NCI-H2171 treated with DMSO at 0.1 percent for 48 hours (cell line): ENCODE data around the gene HTR3C.
"Not testable (repeated sequence)": the region's sequence is repeated elsewhere in the genome, so short reads cannot be mapped to it uniquely, and the experiment has no call there.

Experiments used
- DNase-seq: peaks from one replicate; lab custom pipeline; 2025; lab: John Stamatoyannopoulos, UW

Gene HTR3C, protein sequence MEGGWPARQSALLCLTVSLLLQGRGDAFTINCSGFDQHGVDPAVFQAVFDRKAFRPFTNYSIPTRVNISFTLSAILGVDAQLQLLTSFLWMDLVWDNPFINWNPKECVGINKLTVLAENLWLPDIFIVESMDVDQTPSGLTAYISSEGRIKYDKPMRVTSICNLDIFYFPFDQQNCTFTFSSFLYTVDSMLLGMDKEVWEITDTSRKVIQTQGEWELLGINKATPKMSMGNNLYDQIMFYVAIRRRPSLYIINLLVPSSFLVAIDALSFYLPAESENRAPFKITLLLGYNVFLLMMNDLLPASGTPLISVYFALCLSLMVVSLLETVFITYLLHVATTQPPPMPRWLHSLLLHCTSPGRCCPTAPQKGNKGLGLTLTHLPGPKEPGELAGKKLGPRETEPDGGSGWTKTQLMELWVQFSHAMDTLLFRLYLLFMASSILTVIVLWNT

DNA sequence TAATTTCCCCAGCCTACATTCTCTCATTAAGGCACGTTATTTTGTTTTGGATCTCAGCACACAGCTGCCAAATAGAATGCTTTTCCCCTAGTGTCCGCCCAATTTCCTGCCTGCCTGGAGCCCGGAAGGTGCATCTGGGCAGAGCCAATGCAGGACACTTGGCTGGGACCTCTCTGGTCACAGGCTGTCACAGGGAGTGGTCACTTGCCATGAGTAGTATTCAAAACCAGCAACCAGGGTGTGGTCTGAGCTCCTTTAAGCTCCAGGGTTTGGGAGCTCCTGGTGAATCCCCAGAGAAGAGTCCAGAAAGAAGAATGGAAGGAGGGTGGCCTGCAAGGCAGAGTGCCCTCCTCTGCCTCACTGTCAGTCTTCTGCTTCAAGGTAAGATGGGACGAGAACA, at the start of gene HTR3C:
TSS of gene HTR3C (plus strand) at position 281 of the 400 bp plus-strand sequence. CDS start at position 315, 34 bp downstream.
- no peak for DNase-seq

DNA sequence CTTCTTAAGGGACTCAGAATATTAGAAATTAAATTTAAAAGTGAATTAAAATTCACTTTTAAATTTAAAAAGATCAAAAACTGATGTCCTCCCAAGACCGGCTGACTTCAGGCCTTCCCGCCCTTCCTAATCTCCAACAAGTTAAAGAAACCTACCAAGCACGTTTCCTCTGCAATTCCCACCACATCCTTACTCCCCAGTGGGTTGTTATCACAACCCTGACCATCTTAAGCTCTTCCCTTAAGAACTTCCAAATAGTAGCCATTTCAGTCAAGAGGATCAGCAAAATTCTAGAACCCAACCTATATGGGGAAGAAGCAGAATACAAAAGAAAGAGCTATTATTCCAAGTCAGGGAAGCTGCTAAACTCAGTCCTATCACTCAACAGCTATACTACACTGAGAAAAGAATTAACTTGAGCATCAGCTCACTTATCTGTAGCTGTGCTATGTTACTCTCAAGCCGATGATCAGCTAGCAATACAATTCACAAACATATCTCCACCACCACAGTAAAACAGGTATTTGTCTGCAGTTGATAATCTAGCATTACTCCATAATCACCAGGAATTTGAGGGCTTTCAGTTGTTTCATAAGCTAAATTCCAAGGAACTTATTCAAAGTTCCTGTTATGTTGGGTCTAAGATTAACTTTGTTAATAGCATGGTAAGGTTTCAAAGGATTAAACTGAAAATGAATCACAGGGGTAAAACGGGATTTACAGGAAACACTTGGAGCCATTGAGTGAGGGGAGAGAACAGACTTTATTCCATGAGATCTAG, 49.5 kb upstream of the HTR3C start:
- no peak for DNase-seq

DNA sequence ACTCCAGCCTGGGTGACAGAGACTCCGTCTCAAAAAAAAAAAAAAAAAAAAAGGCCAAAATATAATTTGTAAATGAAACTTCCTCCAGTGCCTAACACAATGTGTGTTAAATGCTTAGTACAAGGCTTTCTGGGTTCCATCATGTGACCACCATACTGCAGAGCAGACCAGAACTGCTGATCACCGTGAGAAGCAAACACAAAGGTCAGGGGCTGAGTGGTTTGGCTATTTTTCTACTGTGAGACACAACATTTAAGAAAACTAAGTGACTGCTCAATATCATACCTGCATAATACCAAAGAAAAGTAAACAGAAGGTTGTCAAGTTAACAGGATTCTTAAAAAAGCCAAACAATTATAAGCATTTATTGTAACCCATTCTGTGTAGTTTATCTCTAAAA, 48.4 kb upstream of the HTR3C start:
- DNase-seq, result no peak

DNA sequence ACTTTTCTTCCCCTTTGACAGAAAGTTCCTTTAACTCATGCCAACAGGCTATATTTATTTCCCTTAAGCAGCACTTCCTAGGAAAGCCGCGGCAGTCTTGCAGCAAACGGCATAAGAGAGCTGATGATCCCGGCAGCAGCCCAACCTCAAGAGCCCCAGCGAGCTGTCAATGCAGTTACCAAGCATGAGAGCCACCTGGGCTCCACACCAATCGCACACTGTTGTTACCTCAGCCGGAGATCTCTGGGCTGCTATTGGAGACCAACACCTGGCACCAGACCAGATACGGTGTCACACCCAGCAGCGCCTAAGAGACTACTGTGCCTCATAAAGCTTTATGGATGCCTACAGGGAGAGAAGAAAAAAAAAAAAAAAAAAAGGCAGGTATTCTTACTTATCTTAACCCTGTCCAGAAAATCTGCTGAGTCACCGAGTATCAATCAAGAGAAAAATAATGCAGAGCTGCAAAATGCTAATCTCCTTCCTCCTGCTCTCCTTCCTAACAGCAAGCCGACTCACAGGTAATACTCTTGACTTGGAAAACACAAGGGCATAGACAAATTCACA, 46.8 kb upstream of the HTR3C start:
- peak; percentile 99 for DNase-seq

DNA sequence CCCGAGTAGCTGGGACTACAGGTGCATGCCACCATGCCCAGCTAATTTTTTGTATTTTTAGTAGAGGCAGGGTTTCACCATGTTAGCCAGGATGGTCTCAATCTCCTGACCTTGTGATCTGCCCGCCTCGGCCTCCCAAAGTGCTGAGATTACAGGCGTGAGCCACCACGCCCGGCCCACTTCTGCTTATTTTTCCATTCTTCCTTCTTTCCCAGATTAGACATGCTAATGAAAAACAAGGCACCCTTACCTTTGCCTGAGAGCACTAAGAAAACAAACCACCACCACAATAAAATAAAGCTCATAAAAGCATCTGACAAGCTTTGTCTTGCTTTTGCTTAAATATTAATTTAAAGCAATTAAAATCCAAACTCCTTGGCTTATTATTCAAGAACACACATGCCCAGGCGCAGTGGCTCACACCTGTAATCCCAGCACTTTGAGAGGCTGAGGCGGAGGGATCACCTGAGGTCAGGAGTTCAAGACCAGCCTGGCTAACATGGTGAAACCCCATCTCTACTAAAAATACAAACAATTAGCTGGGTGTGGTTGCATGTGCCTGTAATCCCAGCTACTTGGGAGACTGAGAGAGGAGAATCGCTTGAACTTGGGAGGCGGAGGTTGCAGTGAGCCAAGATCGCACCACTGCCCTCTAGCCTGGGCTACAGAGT, 45.6 kb upstream of the HTR3C start:
- not testable (repeated sequence) for DNase-seq

DNA sequence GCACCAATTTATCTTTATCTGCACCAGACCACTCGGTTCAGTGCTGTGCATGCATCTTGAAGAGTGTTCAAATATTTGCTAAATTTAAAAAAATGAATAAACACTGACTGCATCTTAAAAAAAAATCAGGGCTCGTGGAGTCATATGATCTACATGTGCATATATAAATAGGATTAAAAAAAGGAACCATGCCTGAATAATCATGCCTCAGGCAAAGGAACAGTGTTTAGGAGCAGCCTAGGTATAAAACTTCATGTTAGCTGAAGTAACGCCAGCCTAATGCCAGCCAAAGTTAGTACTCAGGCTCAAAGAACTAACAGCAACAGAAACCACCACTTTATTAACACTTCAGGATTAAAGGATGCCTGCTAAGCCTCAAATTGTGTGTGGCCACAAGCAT, 44.7 kb upstream of the HTR3C start:
- DNase-seq, result no peak

DNA sequence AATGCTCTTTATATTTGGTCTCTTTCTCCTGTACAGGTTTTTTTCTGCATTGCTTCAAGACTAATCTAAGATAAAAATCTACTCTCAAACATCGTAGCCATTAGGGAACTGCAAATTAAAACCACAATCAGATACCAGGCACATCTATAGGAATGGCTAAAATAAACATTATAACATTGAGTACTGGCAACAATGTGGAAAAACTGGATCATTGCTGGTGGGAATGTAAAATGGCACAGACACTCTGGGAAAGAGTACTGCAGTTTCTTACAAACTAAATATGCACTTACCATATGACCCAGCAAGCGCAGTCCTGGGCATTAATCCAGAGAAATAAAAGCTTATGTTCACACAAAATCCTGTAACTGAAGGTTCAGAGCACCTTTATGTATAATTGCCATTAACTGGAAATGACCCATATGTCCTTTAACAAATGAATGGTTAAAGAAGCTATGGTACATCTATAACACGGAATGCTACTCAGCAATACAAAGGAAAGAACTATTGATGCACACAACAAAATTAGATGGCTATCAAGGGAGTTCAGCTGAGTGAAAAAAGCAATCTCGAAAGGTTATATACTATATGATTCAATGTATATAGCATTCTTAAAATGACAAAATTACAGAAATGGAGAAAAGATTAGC, 41.5 kb upstream of the HTR3C start:
- no peak for DNase-seq

DNA sequence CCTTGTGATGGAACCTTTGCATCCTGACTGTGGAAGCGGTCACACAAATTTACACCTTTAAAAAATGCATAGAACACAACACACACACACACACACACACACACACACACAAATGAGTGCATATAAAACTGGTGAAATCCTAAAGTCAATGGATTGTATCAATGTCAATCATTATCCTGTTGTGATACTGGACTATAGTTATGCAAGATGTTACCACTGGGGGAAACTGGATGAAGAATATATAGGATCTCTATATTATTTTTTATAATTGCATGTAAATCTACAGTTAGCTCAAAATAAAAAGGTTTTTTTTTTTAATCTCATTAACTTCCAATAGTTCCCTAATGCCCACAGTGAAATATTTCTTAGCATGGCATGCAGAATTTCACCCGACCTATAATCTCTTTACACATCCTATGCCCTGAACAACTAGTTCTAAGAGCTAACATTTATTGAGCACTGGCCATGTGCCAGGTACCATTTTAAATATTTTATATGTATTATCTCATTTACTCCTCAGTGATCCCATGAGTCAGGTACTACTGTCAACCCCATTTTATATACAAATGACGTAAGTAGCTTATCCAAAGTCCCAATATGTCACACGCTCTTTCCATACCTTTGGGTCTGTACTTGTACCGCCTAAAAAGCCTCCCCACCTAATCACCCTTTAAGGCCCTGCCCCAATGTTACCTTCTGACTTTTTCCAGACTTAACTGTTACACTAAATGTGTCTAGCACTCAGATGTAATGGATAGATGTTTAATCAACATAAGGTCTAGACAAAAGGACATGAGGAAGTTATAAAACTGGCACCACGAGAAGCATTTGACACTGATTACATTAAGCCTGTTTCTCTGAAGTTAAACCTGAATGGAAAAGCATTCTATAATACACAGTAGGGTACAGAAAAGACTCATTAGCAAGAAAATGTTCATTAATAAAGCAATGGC, 40.6 kb upstream of the HTR3C start:
- DNase-seq, result no peak

DNA sequence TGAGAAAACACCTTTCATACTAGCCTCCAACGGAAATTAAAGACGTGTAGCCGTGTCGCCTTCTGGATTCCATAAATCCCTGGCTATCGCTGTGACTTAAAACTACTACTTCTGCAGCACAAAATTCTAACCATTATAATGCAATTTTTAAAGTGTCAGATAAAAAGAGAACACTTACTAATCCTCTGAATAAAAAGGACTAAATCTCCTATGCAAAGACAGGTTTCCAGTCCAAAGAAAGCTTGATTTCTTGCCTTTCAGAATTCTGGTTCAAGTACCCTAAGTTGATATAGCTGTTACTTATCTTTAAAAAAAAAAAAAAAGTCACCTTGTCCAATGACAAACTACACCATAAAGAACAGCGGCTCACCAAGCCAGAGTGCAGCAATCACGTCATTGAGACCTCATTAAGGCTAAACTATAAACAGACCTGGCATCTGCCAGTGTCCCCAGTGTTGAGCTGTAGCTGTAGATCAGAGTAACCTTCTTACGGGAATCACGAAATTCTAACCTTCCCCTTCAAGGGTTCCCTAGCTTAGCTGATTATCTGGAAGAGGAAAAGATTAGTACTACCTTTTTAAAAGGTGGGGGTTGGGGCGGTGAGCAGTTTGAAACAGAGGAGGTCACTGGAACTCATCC, 37.3 kb upstream of the HTR3C start:
- peak; percentile 82 for DNase-seq

DNA sequence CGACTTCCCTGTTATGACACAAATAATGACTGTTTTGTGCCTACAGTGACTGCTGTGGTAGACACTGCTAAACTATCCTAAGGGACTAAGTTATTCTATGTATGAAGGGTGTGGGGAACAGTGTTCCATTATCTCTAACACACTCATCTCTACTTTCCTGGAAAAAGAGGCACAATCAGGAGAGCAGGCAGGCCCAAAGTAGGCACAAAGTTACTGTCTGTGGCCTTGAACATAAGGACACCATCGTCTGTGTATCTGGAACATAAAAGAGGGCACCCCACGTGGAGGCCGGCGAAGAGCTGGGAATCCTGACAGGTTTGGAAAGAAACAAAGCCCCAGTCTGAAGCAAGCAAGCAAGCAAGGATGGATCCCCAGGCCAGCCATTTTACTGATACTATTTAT, 36.7 kb upstream of the HTR3C start:
- DNase-seq, result no peak

DNA sequence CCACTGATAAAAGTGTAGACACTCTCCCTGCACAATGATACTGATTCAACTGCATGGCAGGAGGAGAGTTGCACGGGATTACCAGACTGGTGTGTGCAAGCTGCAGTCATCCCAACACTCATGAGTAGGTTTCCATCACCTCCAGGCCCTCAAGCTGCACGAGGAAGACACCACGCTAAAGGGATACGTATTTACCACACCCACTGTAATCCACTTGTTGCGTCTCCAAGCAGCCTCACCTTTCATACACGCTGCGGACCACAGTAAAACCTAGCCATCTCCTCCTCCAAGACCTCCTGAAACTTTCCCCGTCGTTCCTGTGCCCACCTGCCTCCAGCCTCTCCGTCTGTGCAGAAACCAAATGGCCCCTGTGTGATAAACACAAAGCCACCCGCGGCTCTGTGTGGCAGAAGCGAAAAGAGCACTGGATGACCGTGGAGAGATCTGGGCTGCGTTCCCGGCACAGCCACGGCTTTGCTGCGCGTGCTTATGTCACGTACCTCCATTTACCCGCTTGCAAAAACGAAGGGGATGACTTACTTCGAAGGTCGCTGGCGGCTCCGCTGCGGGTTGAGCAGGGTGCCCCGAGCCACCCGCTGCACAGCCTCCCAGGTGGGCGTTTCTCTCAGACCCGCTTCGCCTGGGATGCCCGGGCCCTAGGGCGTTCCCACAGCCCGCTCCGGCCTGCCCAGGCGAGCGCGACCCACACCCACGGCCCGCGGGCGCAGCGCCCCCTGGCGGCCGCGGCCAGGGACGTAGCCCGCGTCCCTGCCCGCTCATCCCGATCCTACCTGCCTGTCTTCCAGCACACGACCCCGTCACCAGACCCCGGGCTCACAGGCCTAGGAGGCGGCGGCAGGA, 35.8 kb upstream of the HTR3C start:
- peak; percentile 53 for DNase-seq

DNA sequence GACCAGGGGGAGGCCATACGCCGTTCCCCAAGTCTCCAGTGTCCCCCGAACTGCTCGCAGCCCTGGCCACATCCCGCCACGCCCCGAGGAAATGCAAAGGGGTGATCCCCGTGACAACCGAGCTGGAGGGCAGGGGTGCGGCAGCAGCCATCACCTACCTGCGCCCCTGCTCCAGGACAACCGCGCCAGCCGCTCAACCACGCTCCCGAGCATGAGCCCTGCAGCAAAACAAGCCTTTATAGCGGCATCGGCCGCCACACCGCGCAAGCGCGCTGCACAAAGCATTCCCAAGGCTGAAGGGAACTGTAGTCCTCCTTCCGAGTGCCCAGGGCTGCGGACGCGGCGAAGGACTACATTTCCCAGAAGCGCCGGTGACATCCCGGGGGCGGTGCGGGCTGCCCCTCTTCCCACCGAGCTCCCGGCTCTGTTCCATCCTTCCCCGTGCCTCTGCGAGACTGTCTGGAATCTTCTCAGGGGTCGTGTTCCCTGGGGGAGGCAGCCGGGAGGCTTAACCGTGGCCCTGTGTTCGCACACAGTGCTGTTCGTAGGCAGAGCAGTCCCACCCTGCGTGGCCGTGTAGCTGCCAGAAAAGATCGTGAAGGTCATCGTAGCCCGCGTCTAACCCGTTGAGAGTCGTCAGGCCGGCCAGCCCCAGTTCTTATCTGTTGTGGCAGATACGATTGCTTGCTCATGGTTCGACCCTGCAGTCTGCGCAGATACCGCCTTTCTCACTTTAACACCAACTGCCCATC, 35.0 kb upstream of the HTR3C start, which contains the start of gene ABCC5:
TSS of gene ABCC5 (minus strand) at position 213 of the 752 bp plus-strand sequence. CDS start 3,492 bp downstream, outside the sequence.
- DNase-seq, result peak; percentile 98

DNA sequence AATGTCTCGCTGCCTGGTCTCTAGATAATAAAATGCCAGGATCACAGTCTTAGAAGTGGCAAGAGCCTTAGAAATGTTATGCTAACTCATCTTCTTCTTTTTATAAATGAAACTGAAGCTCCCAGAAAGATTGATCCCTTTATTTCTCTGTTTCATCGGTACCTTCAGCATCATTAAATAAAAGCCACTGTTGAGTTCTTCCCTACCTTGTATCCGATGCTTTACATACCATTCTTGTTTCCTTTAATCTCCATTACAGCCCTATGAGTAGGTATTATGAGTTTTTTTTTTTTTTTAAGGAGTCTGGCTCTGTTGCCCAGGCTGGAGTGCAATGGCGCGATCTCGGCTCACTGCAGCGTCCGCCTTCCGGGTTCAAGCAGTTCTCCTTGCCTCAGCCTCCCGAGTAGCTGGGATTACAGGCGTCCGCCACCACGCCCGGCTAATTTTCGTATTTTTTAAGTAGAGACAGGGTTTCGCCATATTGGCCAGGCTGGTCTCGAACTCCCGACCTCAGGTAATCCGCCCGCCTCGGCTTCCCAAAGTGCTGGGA, 34.3 kb upstream of the HTR3C start:
- no peak for DNase-seq

DNA sequence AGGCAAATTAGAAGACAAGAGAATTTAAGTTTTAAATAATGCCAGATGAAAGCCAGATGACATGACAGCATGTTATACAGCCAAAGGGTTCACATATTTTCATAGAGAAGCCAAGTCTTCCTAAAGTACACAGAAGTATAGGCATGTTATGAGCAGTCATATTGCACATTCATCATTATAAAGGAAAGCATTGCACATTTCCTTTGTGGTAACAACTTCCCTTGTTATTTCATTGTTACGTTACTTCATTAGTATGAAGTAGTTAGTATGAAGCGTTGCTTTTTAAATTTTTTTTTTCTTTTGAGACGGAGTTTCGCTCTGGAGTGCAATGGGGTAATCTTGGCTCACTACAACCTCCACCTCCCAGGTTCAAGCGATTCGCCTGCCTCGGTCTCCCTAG, 30.5 kb upstream of the HTR3C start:
- no peak for DNase-seq

DNA sequence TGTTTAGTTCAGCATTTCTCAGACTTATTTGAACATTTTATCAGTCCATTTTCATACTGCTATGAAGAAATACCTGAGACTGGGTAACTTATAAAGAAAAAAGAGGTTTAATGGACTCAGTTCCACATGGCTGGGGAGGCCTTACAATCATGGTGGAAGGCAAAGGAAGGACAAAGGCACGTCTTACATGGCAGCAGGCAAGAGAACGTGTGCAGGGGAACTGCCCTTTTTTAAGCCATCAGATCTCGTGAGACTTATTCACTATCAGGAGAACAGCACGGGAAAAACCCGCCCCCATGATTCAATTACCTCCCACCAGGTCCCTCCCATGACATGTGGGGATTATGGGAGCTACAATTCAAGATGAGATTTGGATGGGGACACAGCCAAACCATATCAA, 27.6 kb upstream of the HTR3C start:
- DNase-seq, result not testable (repeated sequence)

DNA sequence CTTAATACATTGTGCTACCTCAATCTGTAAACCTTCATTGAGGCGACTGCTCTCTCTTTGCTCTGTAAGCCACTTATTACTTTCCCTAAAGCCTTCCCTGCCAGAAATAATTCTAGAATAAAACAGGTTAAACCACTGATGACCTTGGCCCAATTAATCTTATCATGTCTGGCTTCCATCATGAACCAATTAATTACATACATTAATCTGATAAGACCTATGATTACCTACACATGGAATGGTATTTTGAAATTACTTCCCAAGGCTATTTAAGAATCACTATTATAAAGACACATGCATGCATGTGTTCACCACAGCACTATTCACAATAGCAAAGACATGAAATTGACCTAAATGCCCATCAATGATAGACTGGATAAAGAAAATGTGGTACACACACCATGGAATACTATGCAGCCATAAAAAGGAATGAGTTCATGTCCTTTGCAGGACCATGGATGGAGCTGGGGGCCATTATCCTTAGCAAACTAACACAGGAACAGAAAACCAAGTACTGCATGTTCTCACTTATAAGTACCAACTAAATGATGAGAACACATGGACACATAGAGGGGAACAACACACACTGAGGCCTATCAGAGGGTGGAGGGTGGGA, 24.5 kb upstream of the HTR3C start:
- DNase-seq, result not testable (repeated sequence)

DNA sequence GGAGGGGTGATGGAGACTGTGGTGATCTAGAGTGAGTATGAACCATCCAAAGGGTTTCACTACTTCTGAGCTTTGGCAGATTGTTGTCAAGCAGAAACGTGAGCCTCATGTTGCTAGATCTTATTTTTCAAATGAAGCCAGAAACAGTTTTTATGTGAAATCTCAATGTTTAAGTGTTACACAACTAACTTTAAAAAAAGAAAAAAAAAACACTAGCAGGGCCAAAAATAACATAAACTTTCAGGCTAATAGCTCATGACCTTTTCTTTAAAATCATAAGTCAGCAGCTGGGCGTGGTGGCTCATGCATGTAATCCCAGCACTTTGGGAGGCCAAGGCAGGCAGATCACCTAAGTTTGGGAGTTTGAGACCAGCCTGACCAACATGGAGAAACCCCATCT, 23.4 kb upstream of the HTR3C start:
- no peak for DNase-seq
